K562 (cell line): ENCODE results near the gene RRAS. TPM values are rescaled to one million over a fixed set of nuclear protein-coding genes. Genes with fewer than 3 reads are reported as not detected.

Experiments used
- ATAC-seq: fragments of 200-7000 bp; cut with Tn5 transposase; 3 replicates; pipeline ENCODE4 v1.9.1; 2020; ENCODE audit warnings: moderate library complexity
- BruUV-seq: library from RNA; stranded (reverse); fragments of 400-500 nt; replicated peaks from 2 replicates; lab custom pipeline; 2021; lab: Mats Ljungman, UMichigan
- CTCF ChIA-PET: fragments of 300-600 bp; formaldehyde crosslinking; extraction: SDS; loops from one replicate; lab custom pipeline; 2021; ENCODE audit warnings: low intra/inter-chr PET ratio; lab: Yijun Ruan, JAX
- POLR2A ChIA-PET: fragments of 300-600, 350-650 bp; sonication (Branson Sonifier 250); formaldehyde crosslinking; extraction: SDS; loops from one replicate; lab custom pipeline; 2021; ENCODE audit warnings: antibody characterized with exemption, inconsistent platforms; lab: Yijun Ruan, JAX
- DNase-seq, 4 experiments: peaks; one replicate each; pipeline versions ENCODE4 v3.0.0 to v3.0.0-alpha.2; 2011 to 2018; ENCODE audit warnings: low spot score in 3 of 4, mixed read lengths in 3 of 4; ENCODE audit errors: extremely low read depth in 1 of 4
- FAIRE-seq: peaks from 2 replicates; lab custom pipeline; 2011; peaks lifted over from hg19 to GRCh38; lab: Jason Lieb, UNC
- H2AFZ ChIP-seq: 2 replicates; pipeline ENCODE4 v1.6.0; 2011; ENCODE audit warnings: low read depth, low read length, control low read depth, inconsistent platforms
- H3K27ac ChIP-seq: fragments of 200-600 bp; 3 replicates; pipeline ENCODE4 v1.8.0; 2011; ENCODE audit warnings: low read depth, mild to moderate bottlenecking, control low read depth, inconsistent platforms, low read length, moderate library complexity, mixed read lengths; ENCODE audit errors: extremely low read depth
- H3K27me3 ChIP-seq, 2 experiments: fragments of 300-600 bp in 1 of 2; 2 replicates in 1 of 2; 3 replicates in 1 of 2; pipeline versions ENCODE4 v1.6.0 to v1.8.0; 2011; ENCODE audit warnings: inconsistent platforms in 2 of 2, low read length in 2 of 2, mild to moderate bottlenecking in 1 of 2, mixed read lengths in 1 of 2, moderate library complexity in 1 of 2; ENCODE audit not compliant: control insufficient read depth in 2 of 2, insufficient read depth in 2 of 2
- H3K36me3 ChIP-seq: fragments of 300-600 bp; 3 replicates; pipeline ENCODE4 v1.8.0; 2011; ENCODE audit warnings: mild to moderate bottlenecking, low read length, inconsistent platforms; ENCODE audit not compliant: control insufficient read depth, insufficient read depth
- H3K4me1 ChIP-seq, 2 experiments: fragments of 200-600 bp in 1 of 2; replicated peaks in 1 of 2; 2 replicates in 1 of 2; 3 replicates in 1 of 2; pipeline versions ENCODE4 v1.5.1 to v1.8.0; 2011; ENCODE audit warnings: inconsistent platforms in 2 of 2, low read length in 2 of 2, mild to moderate bottlenecking in 1 of 2, mixed read lengths in 1 of 2, moderate library complexity in 1 of 2; ENCODE audit not compliant: control insufficient read depth in 2 of 2, insufficient read depth in 2 of 2
- H3K4me2 ChIP-seq: 2 replicates; pipeline ENCODE4 v1.6.1; 2011; ENCODE audit warnings: low read length, control low read depth, inconsistent platforms, mixed read lengths; ENCODE audit not compliant: insufficient read depth
- H3K4me3 ChIP-seq: fragments of 200-600 bp; sonication (generic), shearing (Covaris generic); 2 replicates; pipeline ENCODE4 v1.5.1; 2016; ENCODE audit warnings: control low read depth, inconsistent platforms
- H3K79me2 ChIP-seq: fragments of 200-600 bp; 3 replicates; pipeline ENCODE4 v1.8.0; 2011; ENCODE audit warnings: low read length, inconsistent platforms; ENCODE audit not compliant: control insufficient read depth, insufficient read depth
- H3K9ac ChIP-seq, 2 experiments: 2 replicates each; pipeline versions ENCODE4 v1.6.0 to v1.6.1; 2011; ENCODE audit warnings: low read depth in 2 of 2, low read length in 2 of 2, control low read depth in 1 of 2, inconsistent platforms in 1 of 2, mild to moderate bottlenecking in 1 of 2, mixed read lengths in 1 of 2; ENCODE audit not compliant: insufficient read depth in 1 of 2
- H3K9me1 ChIP-seq: one replicate; pipeline ENCODE4 v1.6.0; 2011; ENCODE audit warnings: inconsistent platforms, mild to moderate bottlenecking, low read length, moderate library complexity; ENCODE audit not compliant: control insufficient read depth, insufficient read depth
- H3K9me3 ChIP-seq: replicated peaks from 2 replicates; pipeline ENCODE4 v1.5.1; 2011; ENCODE audit warnings: low read depth, low read length, inconsistent platforms; ENCODE audit not compliant: control insufficient read depth, insufficient read depth
- H4K20me1 ChIP-seq: replicated peaks from 2 replicates; pipeline ENCODE4 v1.6.1; 2011; ENCODE audit warnings: low read length, inconsistent platforms, mixed read lengths; ENCODE audit not compliant: control insufficient read depth, insufficient read depth
- BMI1 ChIP-seq: fragments of 150-350 bp; IDR thresholded peaks from 2 replicates; pipeline ENCODE4 v1.6.1; 2014; ENCODE audit warnings: low read length
- BRF1 ChIP-seq: IDR thresholded peaks from 3 replicates; pipeline ENCODE4 v1.6.1; 2011; ENCODE audit warnings: borderline replicate concordance, mild to moderate bottlenecking; ENCODE audit not compliant: insufficient read length; ENCODE audit errors: extremely low read depth
- CCAR2 ChIP-seq: fragments of 200-400 bp; formaldehyde crosslinking; IDR thresholded peaks from 2 replicates; pipeline ENCODE4 v1.6.1; 2017; ENCODE audit warnings: mild to moderate bottlenecking, low read depth, low read length
- KLF6 ChIP-seq: fragments of 250-450 bp; sonication (Bioruptor Pico); IDR thresholded peaks from 2 replicates; pipeline ENCODE4 v1.4.0; 2020; ENCODE audit warnings: mild to moderate bottlenecking, moderate library complexity, borderline replicate concordance
- SP2 ChIP-seq: IDR thresholded peaks from 2 replicates; pipeline ENCODE4 v1.6.1; 2011; ENCODE audit warnings: mild to moderate bottlenecking, low read depth, low read length, moderate library complexity; ENCODE audit not compliant: poor library complexity, severe bottlenecking; ENCODE audit errors: extremely low read depth
- WGBS: fragments of 100-300 bp; shearing (Covaris generic); methylation state at CpG from one replicate; pipeline ENCODE4 v1.1.6; 2016; ENCODE audit warnings: low coverage, mixed read lengths; ENCODE audit not compliant: insufficient coverage; ENCODE audit errors: missing lambda C conversion rate; 5-methylcytosine and 5-hydroxymethylcytosine counted together
- in situ Hi-C: fragments of 300-500 bp; cut with MboI; formaldehyde crosslinking; loops from 4 replicates; pipeline ENCODE4 v1.15.0; 2018; ENCODE audit warnings: inconsistent platforms, mixed read lengths
- intact Hi-C: fragments of 100-400 bp; cut with micrococcal nuclease; formaldehyde crosslinking; loops from 2 replicates; pipeline ENCODE4 v1.14.2; 2022
- polyA plus RNA-seq, 8 experiments: library from polyadenylated mRNA; depleted of rRNA in 4 of 8; stranded (reverse) in 5 of 8; unstranded in 3 of 8; fragments of >200 nt; fragmentation: Nextera tagmentation in 2 of 8; fragmentation: Illumina TruSeq in 1 of 8; extraction: Ambion mirVana in 2 of 8; extraction: Trizol in 1 of 8; gene quantifications; 2 replicates each; pipeline versions ENCODE4 v1.2.1 to v1.2.3, GENCODE V29; 2011 to 2014; ENCODE audit warnings: inconsistent platforms in 1 of 8, missing spikeins in 1 of 8
- total RNA-seq, 7 experiments: library from RNA; depleted of rRNA in 6 of 7; stranded (reverse); fragments of >200 nt in 6 of 7; fragmentation: Illumina TruSeq in 2 of 7; extraction: Trizol in 2 of 7; gene quantifications; 2 replicates each; pipeline versions ENCODE4 v1.2.1 to v1.2.3, GENCODE V29; 2011 to 2021; ENCODE audit warnings: low replicate concordance in 1 of 7
- TF ChIP-seq, protein P1 (sequence below), 3 experiments: fragments of 200-800 bp in 1 of 3; fragments of 250-450 bp in 1 of 3; fragments of 450-650 bp in 1 of 3; sonication (Bioruptor Pico) in 1 of 3; sonication (Bioruptor generic) in 1 of 3; formaldehyde crosslinking in 1 of 3; IDR thresholded peaks; 2 replicates each; pipeline versions ENCODE4 v1.6.1 to v1.8.0; 2016 to 2022; ENCODE audit warnings: mild to moderate bottlenecking in 2 of 3, missing genetic modification characterization in 2 of 3, missing compliant biosample characterization in 1 of 3, moderate library complexity in 1 of 3
- TF ChIP-seq, protein P2 (sequence below): fragments of 450-650 bp; IDR thresholded peaks from 2 replicates; pipeline ENCODE4 v1.6.1; 2016; ENCODE audit warnings: low read depth

The RRAS gene
- total and polyA plus RNA-seq, 9 of the 15 experiments (the other 6 are each of a cell fraction or from before 2014, with no cell fraction given): 0.70 to 17.3 (median 8.2) TPM

DNA sequence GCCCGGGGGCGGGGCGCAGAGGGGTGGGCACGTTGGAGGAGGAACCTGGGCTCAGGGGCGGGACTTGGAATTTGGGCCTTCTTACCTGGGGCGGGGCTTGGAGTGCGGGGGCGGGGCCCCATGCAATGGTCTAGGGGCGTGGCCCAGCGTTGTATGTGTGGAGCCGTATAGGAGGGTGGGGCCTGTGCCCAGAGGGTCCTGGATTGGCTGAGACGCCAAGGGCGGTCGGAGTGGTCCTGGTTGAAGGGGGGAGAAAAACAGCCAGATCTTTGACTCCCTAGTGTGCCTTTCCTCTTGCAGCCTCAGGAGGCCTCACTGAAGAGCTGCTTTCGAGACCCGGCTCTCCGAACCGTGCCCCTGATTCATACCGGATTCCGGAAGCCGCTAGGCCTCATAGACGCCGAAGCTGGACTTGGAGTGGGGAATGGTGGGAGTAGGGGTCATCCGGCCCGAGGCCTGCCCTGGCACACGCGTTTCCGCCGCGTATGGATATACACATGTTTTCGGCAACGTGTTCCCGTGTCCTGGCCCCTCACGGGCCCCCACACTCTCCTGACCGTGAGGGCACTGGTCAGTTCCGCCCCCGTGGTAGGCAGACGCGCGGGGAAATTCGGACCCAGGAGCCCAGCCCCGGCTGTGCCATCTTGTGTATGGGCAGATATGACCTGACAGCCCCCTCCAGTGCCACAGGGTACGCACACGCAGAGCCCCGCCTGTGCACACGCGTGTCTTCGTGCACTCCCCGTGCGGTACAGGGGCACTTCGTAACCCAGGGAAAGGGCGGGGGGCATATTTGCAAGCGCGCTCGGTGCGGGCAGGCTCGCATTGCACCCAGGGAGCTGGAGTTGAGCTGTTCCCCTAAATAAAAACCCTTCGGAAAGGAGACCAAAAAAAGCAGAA, 49.6 kb downstream of the RRAS start:
- H3K27ac ChIP-seq: peak overlapping the region; percentile 95
- FAIRE-seq (peak; percentile 100), DNase-seq (peak; percentile 97 to 99 (median 98)), ATAC-seq (peak; percentile 89)
- peaks cover 16% of the 10 kb centered on the region for H3K36me3 ChIP-seq
- peaks cover 6% of the 10 kb centered on the region; the same call in 1 of the 2 replicates for H4K20me1 ChIP-seq
- no peaks in the 10 kb centered on the region for H3K27me3 ChIP-seq
- intact Hi-C loops: loop anchor here (2.0 to 5.0 kb wide), 5 partner anchors 50 to 433 kb away; partner anchors contain the start of genes BCL2L12, HRC, IRF3 and PRMT1
- peak overlapping the region; percentile 86 for H2AFZ ChIP-seq
- peak overlapping the region; percentile 97 for H3K4me2 ChIP-seq
- POLR2A ChIA-PET: interaction anchor here (0.6 to 3.5 kb wide), 19 partner anchors 9 to 1045 kb away, joined by 3 to 30 read pairs (median 3); partner anchors contain the start of genes NOSIP, PRRG2, RPS11 and RRAS
- peaks cover 38% of the 10 kb centered on the region for H3K79me2 ChIP-seq
- in situ Hi-C loops: no loop called here
- peaks cover 10 to 42% of the 10 kb centered on the region in 2 experiments; a peak in 4 of 5 replicates for H3K4me1 ChIP-seq
- no peaks in the 10 kb centered on the region for H3K9me3 ChIP-seq
- H3K4me3 ChIP-seq: peak overlapping the region; percentile 88
- TSS peak; percentile 94 for BruUV-seq
- peak overlapping the region; percentile 95 to 99 for H3K9ac ChIP-seq
- H3K9me1 ChIP-seq: peaks cover 3% of the 10 kb centered on the region
- CTCF ChIA-PET: no interaction called here
- under 1% methylated on average over 50 of the region's 58 CpGs for WGBS
- TF ChIP-seq, protein P1, sequence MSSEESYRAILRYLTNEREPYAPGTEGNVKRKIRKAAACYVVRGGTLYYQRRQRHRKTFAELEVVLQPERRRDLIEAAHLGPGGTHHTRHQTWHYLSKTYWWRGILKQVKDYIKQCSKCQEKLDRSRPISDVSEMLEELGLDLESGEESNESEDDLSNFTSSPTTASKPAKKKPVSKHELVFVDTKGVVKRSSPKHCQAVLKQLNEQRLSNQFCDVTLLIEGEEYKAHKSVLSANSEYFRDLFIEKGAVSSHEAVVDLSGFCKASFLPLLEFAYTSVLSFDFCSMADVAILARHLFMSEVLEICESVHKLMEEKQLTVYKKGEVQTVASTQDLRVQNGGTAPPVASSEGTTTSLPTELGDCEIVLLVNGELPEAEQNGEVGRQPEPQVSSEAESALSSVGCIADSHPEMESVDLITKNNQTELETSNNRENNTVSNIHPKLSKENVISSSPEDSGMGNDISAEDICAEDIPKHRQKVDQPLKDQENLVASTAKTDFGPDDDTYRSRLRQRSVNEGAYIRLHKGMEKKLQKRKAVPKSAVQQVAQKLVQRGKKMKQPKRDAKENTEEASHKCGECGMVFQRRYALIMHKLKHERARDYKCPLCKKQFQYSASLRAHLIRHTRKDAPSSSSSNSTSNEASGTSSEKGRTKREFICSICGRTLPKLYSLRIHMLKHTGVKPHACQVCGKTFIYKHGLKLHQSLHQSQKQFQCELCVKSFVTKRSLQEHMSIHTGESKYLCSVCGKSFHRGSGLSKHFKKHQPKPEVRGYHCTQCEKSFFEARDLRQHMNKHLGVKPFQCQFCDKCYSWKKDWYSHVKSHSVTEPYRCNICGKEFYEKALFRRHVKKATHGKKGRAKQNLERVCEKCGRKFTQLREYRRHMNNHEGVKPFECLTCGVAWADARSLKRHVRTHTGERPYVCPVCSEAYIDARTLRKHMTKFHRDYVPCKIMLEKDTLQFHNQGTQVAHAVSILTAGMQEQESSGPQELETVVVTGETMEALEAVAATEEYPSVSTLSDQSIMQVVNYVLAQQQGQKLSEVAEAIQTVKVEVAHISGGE (CRISPR knock-in tag; IDR thresholded peaks at IDR 0.05): peak in 1 of 3 experiments; percentile 37; a peak in 1 of 6 replicates
- TF ChIP-seq SP2 (no peak), BRF1 (no peak), BMI1 (no peak), KLF6 (CRISPR knock-in tag) (no peak), CCAR2 (no peak)
- TF ChIP-seq, protein P2, sequence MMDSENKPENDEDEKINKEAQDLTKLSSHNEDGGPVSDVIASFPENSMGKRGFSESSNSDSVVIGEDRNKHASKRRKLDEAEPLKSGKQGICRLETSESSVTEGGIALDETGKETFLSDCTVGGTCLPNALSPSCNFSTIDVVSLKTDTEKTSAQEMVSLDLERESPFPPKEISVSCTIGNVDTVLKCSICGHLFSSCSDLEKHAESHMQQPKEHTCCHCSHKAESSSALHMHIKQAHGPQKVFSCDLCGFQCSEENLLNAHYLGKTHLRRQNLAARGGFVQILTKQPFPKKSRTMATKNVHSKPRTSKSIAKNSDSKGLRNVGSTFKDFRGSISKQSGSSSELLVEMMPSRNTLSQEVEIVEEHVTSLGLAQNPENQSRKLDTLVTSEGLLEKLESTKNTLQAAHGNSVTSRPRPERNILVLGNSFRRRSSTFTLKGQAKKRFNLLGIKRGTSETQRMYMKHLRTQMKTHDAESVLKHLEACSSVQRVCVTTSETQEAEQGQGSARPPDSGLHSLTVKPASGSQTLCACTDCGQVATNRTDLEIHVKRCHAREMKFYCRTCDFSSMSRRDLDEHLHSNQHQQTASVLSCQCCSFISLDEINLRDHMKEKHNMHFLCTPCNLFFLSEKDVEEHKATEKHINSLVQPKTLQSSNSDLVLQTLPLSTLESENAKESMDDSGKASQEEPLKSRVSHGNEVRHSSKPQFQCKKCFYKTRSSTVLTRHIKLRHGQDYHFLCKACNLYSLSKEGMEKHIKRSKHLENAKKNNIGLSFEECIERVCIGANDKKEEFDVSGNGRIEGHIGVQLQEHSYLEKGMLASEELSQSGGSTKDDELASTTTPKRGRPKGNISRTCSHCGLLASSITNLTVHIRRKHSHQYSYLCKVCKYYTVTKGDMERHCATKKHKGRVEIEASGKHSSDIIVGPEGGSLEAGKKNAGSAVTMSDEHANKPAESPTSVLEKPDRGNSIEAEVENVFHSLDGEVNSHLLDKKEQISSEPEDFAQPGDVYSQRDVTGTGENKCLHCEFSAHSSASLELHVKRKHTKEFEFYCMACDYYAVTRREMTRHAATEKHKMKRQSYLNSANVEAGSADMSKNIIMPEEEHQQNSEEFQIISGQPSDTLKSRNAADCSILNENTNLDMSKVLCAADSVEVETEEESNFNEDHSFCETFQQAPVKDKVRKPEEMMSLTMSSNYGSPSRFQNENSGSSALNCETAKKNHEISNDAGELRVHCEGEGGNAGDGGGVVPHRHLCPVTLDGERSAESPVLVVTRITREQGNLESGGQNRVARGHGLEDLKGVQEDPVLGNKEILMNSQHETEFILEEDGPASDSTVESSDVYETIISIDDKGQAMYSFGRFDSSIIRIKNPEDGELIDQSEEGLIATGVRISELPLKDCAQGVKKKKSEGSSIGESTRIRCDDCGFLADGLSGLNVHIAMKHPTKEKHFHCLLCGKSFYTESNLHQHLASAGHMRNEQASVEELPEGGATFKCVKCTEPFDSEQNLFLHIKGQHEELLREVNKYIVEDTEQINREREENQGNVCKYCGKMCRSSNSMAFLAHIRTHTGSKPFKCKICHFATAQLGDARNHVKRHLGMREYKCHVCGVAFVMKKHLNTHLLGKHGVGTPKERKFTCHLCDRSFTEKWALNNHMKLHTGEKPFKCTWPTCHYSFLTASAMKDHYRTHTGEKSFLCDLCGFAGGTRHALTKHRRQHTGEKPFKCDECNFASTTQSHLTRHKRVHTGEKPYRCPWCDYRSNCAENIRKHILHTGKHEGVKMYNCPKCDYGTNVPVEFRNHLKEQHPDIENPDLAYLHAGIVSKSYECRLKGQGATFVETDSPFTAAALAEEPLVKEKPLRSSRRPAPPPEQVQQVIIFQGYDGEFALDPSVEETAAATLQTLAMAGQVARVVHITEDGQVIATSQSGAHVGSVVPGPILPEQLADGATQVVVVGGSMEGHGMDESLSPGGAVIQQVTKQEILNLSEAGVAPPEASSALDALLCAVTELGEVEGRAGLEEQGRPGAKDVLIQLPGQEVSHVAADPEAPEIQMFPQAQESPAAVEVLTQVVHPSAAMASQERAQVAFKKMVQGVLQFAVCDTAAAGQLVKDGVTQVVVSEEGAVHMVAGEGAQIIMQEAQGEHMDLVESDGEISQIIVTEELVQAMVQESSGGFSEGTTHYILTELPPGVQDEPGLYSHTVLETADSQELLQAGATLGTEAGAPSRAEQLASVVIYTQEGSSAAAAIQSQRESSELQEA: no peak
